Body of pancreas (tissue), 4 donors: ENCODE results near the gene TSPEAR. TPM values are rescaled to one million over a fixed set of nuclear protein-coding genes. Genes with fewer than 3 reads are reported as not detected.

ENCODE experiments used
- ATAC-seq: fragments of 150-250 bp; one replicate; pipeline ENCODE4 v1.9.1; 2016
- DNase-seq, 4 donors: peaks; one replicate each; pipeline ENCODE4 v3.0.0-alpha.2; 2019
- H3K27ac ChIP-seq, 4 donors: fragments of 200-600 bp; sonication (generic); 1 replicate in 3 of 4; 2 replicates in 1 of 4; pipeline versions ENCODE4 v1.5.1 to v1.6.1; 2016 to 2019; ENCODE audit warnings: mild to moderate bottlenecking in 1 of 4, mixed read lengths in 1 of 4, moderate library complexity in 1 of 4
- H3K27me3 ChIP-seq, 2 donors: fragments of 200-600 bp; sonication (generic); one replicate each; pipeline ENCODE4 v1.6.0; 2016; ENCODE audit warnings: mild to moderate bottlenecking in 1 of 2
- H3K36me3 ChIP-seq, 2 donors: fragments of 200-600 bp; sonication (generic); replicated peaks in 1 of 2; 2 replicates each; pipeline ENCODE4 v1.5.1; 2016; ENCODE audit warnings: low read depth in 2 of 2; ENCODE audit not compliant: insufficient read depth in 1 of 2
- H3K4me1 ChIP-seq: fragments of 200-600 bp; sonication (generic); one replicate; pipeline ENCODE4 v1.6.0; 2016
- H3K4me3 ChIP-seq, 2 donors: fragments of 200-600 bp; sonication (generic); 1 replicate in 1 of 2; 2 replicates in 1 of 2; pipeline ENCODE4 v1.5.1; 2016 to 2019
- H3K9me3 ChIP-seq, 3 donors: fragments of 200-600 bp; sonication (generic); 1 replicate in 2 of 3; 2 replicates in 1 of 3; pipeline ENCODE4 v1.5.1; 2016
- CTCF ChIP-seq, 7 experiments: fragments of 450-650 bp in 4 of 7; fragments of 200-600 bp in 3 of 7; sonication (generic) in 3 of 7; IDR thresholded peaks; one replicate each; pipeline ENCODE4 v1.5.1; 2016 to 2019; ENCODE audit warnings: antibody characterized with exemption in 7 of 7
- POLR2A ChIP-seq, 3 donors: fragments of 450-650 bp; IDR thresholded peaks; one replicate each; pipeline ENCODE4 v1.6.1; 2016; ENCODE audit warnings: antibody characterized with exemption in 3 of 3, mild to moderate bottlenecking in 2 of 3
- WGBS, 2 donors: methylation state at CpG; one replicate each; pipeline ENCODE4 v1.1.5; 2017; 5-methylcytosine and 5-hydroxymethylcytosine counted together
- intact Hi-C: fragments of 100-400 bp; cut with DNase I; formaldehyde crosslinking; loops from one replicate; pipeline ENCODE4 v1.15.1; 2023
- total RNA-seq, 2 donors: library from RNA; depleted of rRNA; stranded (reverse); fragments of >200 nt; gene quantifications; one replicate each; pipeline ENCODE4 v1.1.0, GENCODE V29; 2016

Gene TSPEAR
- total RNA-seq, 2 donors from 2014 or later, result 0.52 TPM; not detected in 1

DNA sequence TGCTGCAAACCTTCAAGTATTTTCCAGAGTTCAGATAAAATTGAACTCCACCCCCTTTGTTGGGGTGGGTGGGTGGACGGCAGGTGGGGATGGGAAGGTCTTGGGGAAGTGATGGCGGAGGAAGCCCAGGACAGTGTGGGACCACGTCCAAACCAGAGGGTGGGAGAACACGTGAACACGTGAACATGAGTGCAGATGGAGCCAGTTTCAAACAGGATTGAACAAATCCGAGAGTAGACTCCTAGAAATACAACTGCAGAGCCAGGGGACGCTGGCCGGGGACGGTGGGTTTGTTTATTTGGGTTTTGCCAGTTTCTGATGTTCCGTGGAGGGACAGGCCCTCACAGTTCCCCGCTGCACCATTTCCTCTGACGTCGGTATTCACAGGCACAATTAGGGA lies 163.0 kb downstream of the TSPEAR start:
- Histone ChIP-seq H3K4me1 (no peaks in the 10 kb centered on the region), H3K36me3 (no peaks in the 10 kb centered on the region), H3K27ac (no peak overlapping the region), H3K9me3 (peaks cover 0 to 5% (median 0%) of the 10 kb centered on the region in 3 donors), H3K4me3 (no peak overlapping the region), H3K27me3 (peaks cover 0 to 3% of the 10 kb centered on the region in 2 donors)
- intact Hi-C loops, result no loop called here
- no peak for DNase-seq
- ATAC-seq, result no peak
- WGBS, 2 donors, result 39 to 50% methylated on average over 13 of the region's 13 CpGs
- no peak for TF ChIP-seq CTCF (IDR thresholded peaks at IDR 0.05)
- TF ChIP-seq POLR2A (IDR thresholded peaks at IDR 0.05), result no peak

- DNase-seq (no peak), ATAC-seq (no peak)
- no peaks in the 10 kb centered on the region for H3K4me1 ChIP-seq
- peaks cover 0 to 3% of the 10 kb centered on the region in 2 donors for H3K27me3 ChIP-seq
- no peak overlapping the region for H3K4me3 ChIP-seq
- H3K36me3 ChIP-seq, result no peaks in the 10 kb centered on the region
- no peak for TF ChIP-seq POLR2A (IDR thresholded peaks at IDR 0.05)
- no peak for TF ChIP-seq CTCF (IDR thresholded peaks at IDR 0.05)
- intact Hi-C loops, result no loop called here
- H3K9me3 ChIP-seq, result peaks cover 0 to 5% (median 0%) of the 10 kb centered on the region in 3 donors
- 35 to 46% methylated on average over 5 of the region's 5 CpGs for WGBS, 2 donors
- no peak overlapping the region for H3K27ac ChIP-seq
Observed at GRCh38 chr21:44547656-44548331, 163.6 kb downstream of the TSPEAR start.

GRCh38 chr21:44544566-44544965 lies 166.8 kb downstream of the TSPEAR start:
- 55 to 64% methylated on average over 3 of the region's 3 CpGs for WGBS, 2 donors
- Histone ChIP-seq H3K4me3 (no peak overlapping the region), H3K36me3 (no peaks in the 10 kb centered on the region), H3K27me3 (peaks cover 0 to 3% of the 10 kb centered on the region in 2 donors), H3K27ac (no peak overlapping the region), H3K4me1 (no peaks in the 10 kb centered on the region), H3K9me3 (peaks cover 0 to 5% (median 0%) of the 10 kb centered on the region in 3 donors)
- TF ChIP-seq POLR2A (IDR thresholded peaks at IDR 0.05) (no peak), CTCF (IDR thresholded peaks at IDR 0.05) (no peak)
- ATAC-seq, result no peak
- intact Hi-C loops, result no loop called here
- no peak for DNase-seq

GRCh38 chr21:44542716-44543115 lies 168.7 kb downstream of the TSPEAR start:
- no peaks in the 10 kb centered on the region for H3K4me1 ChIP-seq

More at GRCh38 chr21:44542716-44543115, 168.7 kb downstream of the TSPEAR start:
- intact Hi-C loops, result no loop called here
- peaks cover 0 to 1% of the 10 kb centered on the region in 2 donors for H3K27me3 ChIP-seq
- no peak overlapping the region for H3K4me3 ChIP-seq
- H3K27ac ChIP-seq, result no peak overlapping the region
- no peak for DNase-seq
- no peak for ATAC-seq
- H3K36me3 ChIP-seq, result no peaks in the 10 kb centered on the region
- TF ChIP-seq CTCF (IDR thresholded peaks at IDR 0.05) (no peak), POLR2A (IDR thresholded peaks at IDR 0.05) (no peak)
- peaks cover 0 to 5% (median 0%) of the 10 kb centered on the region in 3 donors for H3K9me3 ChIP-seq
- 56 to 72% methylated on average over 1 of the region's 1 CpG for WGBS, 2 donors
